Thoracic aorta (tissue), 2 donors: ENCODE results near the gene NXPH1. TPM values are rescaled to one million over a fixed set of nuclear protein-coding genes. Genes with fewer than 3 reads are reported as not detected.

Source experiments
- ATAC-seq: fragments of 150-250 bp; one replicate; pipeline ENCODE4 v1.8.0; 2017; ENCODE audit warnings: low read depth; ENCODE audit not compliant: insufficient number of reproducible peaks, low FRiP score
- DNase-seq: peaks from one replicate; pipeline ENCODE4 v3.0.0-alpha.2; 2020; ENCODE audit warnings: low spot score
- H3K27ac ChIP-seq, 2 donors: fragments of 200-600 bp; sonication (generic); 1 replicate in 1 of 2; 2 replicates in 1 of 2; pipeline ENCODE4 v1.5.1; 2016; ENCODE audit warnings: mild to moderate bottlenecking in 2 of 2, moderate library complexity in 2 of 2
- H3K27me3 ChIP-seq: fragments of 200-600 bp; sonication (generic); replicated peaks from 2 replicates; pipeline ENCODE4 v1.6.0; 2016; ENCODE audit warnings: mild to moderate bottlenecking; ENCODE audit not compliant: insufficient read depth
- H3K36me3 ChIP-seq: fragments of 200-600 bp; sonication (generic); one replicate; pipeline ENCODE4 v1.5.1; 2016
- H3K4me1 ChIP-seq, 2 donors: fragments of 200-600 bp; sonication (generic); 1 replicate in 1 of 2; 2 replicates in 1 of 2; pipeline versions ENCODE4 v1.5.1 to v1.6.0; 2016; ENCODE audit warnings: low read depth in 2 of 2, mild to moderate bottlenecking in 1 of 2; ENCODE audit not compliant: control insufficient read depth in 1 of 2
- H3K4me3 ChIP-seq: fragments of 200-600 bp; sonication (generic); 2 replicates; pipeline ENCODE4 v1.5.1; 2016; ENCODE audit warnings: mild to moderate bottlenecking
- H3K9me3 ChIP-seq: fragments of 200-600 bp; sonication (generic); 2 replicates; pipeline ENCODE4 v1.5.1; 2016
- total RNA-seq, 2 donors: library from RNA; depleted of rRNA; stranded (reverse); fragments of >200 nt; gene quantifications; one replicate each; pipeline versions ENCODE4 v1.1.0 to v1.2.3, GENCODE V29; 2016
- TF ChIP-seq, protein P1 (sequence below): fragments of 200-600 bp; sonication (generic); IDR thresholded peaks from one replicate; pipeline ENCODE4 v1.5.1; 2019; ENCODE audit warnings: antibody characterized with exemption

Gene NXPH1
- total RNA-seq, 2 donors from 2014 or later = not detected

DNA sequence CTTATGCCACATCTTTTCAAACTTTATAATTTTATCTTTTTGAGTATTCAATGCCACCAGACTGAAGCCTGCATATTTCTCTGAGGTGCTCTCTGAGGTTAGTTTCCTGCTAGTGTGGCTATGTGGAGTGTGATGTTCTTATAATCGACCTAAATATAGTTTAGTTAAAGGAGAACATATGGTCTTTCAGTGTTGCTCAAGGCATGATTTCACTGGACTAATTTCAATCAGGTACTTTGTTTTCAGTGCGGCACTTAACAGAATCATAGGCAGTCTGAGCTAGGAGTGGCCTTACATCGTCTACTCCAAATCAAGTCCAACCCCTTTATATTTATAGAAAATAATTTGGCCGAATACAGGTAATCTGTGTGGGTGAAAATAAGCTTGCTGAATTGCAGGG is 134.2 kb downstream of the NXPH1 start:
- Histone ChIP-seq H3K4me1 (no peaks in the 10 kb centered on the region), H3K4me3 (no peak overlapping the region), H3K27ac (no peak overlapping the region), H3K36me3 (no peaks in the 10 kb centered on the region), H3K27me3 (no peaks in the 10 kb centered on the region), H3K9me3 (no peaks in the 10 kb centered on the region)
- TF ChIP-seq, protein P1, sequence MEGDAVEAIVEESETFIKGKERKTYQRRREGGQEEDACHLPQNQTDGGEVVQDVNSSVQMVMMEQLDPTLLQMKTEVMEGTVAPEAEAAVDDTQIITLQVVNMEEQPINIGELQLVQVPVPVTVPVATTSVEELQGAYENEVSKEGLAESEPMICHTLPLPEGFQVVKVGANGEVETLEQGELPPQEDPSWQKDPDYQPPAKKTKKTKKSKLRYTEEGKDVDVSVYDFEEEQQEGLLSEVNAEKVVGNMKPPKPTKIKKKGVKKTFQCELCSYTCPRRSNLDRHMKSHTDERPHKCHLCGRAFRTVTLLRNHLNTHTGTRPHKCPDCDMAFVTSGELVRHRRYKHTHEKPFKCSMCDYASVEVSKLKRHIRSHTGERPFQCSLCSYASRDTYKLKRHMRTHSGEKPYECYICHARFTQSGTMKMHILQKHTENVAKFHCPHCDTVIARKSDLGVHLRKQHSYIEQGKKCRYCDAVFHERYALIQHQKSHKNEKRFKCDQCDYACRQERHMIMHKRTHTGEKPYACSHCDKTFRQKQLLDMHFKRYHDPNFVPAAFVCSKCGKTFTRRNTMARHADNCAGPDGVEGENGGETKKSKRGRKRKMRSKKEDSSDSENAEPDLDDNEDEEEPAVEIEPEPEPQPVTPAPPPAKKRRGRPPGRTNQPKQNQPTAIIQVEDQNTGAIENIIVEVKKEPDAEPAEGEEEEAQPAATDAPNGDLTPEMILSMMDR = no peak
- DNase-seq (no peak), ATAC-seq (no peak)

DNA sequence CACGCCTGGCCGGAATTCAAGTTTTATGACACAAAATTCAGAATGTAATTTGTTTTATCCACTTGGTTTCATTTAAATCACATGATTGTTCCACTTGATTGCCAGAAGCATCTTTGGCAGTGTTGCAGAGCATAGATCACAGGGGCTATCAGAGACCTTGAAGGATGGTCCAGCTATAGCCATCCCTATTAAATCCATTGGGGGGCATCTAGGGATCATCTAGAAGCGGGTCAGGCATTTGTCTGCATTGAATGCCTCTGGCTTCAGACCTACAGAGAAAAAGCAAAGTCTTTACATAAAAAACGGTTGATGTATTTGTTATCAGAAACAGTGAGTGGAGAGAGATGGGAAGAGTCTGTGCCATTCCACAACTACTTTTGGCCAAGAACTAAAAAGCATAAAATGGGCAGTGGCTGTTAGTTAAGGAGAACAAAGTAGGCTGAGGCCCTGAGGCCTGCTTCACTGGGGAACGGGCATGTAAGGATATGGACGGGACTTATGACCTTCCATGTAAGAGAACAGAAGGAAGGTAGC is 146.3 kb downstream of the NXPH1 start:
- no peak overlapping the region for H3K4me3 ChIP-seq
- no peaks in the 10 kb centered on the region for H3K27me3 ChIP-seq
- TF ChIP-seq, protein P1 = no peak
- DNase-seq (no peak), ATAC-seq (no peak)
- no peaks in the 10 kb centered on the region for H3K36me3 ChIP-seq
- H3K9me3 ChIP-seq = no peaks in the 10 kb centered on the region
- no peak overlapping the region for H3K27ac ChIP-seq
- H3K4me1 ChIP-seq = no peaks in the 10 kb centered on the region

DNA sequence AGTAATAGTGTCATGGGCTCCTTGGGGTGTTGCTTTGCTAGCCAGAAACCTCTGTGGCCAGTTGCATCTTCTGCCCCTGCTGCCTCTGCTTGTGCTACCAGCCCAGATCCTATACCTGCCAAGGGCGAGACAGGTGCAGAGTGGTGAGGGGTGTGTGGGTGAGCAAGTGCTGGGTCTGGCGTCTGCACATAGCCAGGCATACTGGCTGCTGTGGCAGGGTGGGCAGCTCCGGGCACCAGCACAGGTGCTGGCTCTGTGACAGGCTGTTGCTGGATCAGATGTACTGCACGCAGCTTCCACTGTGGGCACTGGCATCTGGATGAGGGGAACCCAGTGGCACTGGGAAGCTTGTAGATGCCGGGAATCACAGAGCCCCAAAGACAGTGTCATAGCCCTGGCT is 148.4 kb downstream of the NXPH1 start:
- no peaks in the 10 kb centered on the region for H3K36me3 ChIP-seq
- ATAC-seq = no peak
- no peaks in the 10 kb centered on the region for H3K4me1 ChIP-seq
- TF ChIP-seq, protein P1 = no peak
- DNase-seq = no peak
- no peak overlapping the region for H3K27ac ChIP-seq
- H3K9me3 ChIP-seq = no peaks in the 10 kb centered on the region
- no peak overlapping the region for H3K4me3 ChIP-seq
- no peaks in the 10 kb centered on the region for H3K27me3 ChIP-seq

- H3K9me3 ChIP-seq = no peaks in the 10 kb centered on the region
These were observed 149.3 kb downstream of the NXPH1 start for GRCh38 chr7:8582728-8583127.

DNA sequence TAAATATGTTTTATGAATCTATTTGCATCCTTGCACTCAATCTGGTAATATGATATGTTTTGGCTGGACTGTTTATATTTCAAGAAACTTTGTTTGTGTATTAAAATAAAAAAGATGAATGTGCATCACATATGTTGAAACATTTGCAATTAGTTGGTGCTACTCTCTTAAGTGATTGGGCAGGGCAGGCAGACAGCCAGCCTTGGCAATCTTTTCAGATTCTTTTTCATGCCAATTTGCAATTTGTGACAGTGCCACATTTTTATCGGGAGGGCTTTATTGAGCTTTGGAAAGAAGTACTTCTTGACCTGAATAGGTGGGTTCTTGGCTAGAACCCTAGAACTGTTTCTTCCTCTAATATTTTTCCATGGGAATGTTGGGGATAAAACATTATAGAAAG is 152.2 kb downstream of the NXPH1 start:
- ATAC-seq = no peak
- no peaks in the 10 kb centered on the region for H3K4me1 ChIP-seq
- H3K9me3 ChIP-seq = no peaks in the 10 kb centered on the region
- H3K4me3 ChIP-seq = no peak overlapping the region
- TF ChIP-seq, protein P1 = no peak
- no peaks in the 10 kb centered on the region for H3K36me3 ChIP-seq
- H3K27me3 ChIP-seq = no peaks in the 10 kb centered on the region
- H3K27ac ChIP-seq = no peak overlapping the region
- DNase-seq = no peak

More at GRCh38 chr7:8582728-8583127, 149.3 kb downstream of the NXPH1 start:
- H3K4me1 ChIP-seq = no peaks in the 10 kb centered on the region
- H3K36me3 ChIP-seq = no peaks in the 10 kb centered on the region
- no peaks in the 10 kb centered on the region for H3K27me3 ChIP-seq
- ATAC-seq (no peak), DNase-seq (no peak)
- no peak overlapping the region for H3K27ac ChIP-seq
- TF ChIP-seq, protein P1 = no peak
- no peak overlapping the region for H3K4me3 ChIP-seq
